WERI-Rb-1 (cell line): Measurements from ENCODE around the gene RIPOR2.

Experiments used
- DNase-seq: peaks from one replicate; pipeline ENCODE4 v3.0.0-alpha.2; 2020
- H3K27ac ChIP-seq: fragments of 250-450 bp; sonication (Bioruptor Pico); 2 replicates; pipeline ENCODE4 v1.5.1; 2020; ENCODE audit warnings: mild to moderate bottlenecking, moderate library complexity
- H3K27me3 ChIP-seq: fragments of 250-450 bp; sonication (Bioruptor Pico); 2 replicates; pipeline ENCODE4 v1.5.1; 2021; ENCODE audit warnings: mild to moderate bottlenecking, low read depth, moderate library complexity; ENCODE audit not compliant: insufficient read depth, severe bottlenecking
- H3K36me3 ChIP-seq: fragments of 250-450 bp; sonication (Bioruptor Pico); 2 replicates; pipeline ENCODE4 v1.5.1; 2020; ENCODE audit warnings: mild to moderate bottlenecking, moderate library complexity
- H3K4me3 ChIP-seq: 2 replicates; pipeline ENCODE4 v1.5.1; 2011; ENCODE audit warnings: low read depth, mild to moderate bottlenecking, control low read depth, low read length
- H3K9me3 ChIP-seq: fragments of 250-450 bp; sonication (Bioruptor Pico); 2 replicates; pipeline ENCODE4 v1.5.1; 2021; ENCODE audit warnings: mild to moderate bottlenecking, moderate library complexity; ENCODE audit not compliant: severe bottlenecking
- TF ChIP-seq, protein P1 (sequence below): IDR thresholded peaks from 2 replicates; pipeline ENCODE4 v1.5.1; 2011; ENCODE audit warnings: low read depth, mild to moderate bottlenecking, control low read depth, inconsistent platforms, low read length

Gene RIPOR2

DNA sequence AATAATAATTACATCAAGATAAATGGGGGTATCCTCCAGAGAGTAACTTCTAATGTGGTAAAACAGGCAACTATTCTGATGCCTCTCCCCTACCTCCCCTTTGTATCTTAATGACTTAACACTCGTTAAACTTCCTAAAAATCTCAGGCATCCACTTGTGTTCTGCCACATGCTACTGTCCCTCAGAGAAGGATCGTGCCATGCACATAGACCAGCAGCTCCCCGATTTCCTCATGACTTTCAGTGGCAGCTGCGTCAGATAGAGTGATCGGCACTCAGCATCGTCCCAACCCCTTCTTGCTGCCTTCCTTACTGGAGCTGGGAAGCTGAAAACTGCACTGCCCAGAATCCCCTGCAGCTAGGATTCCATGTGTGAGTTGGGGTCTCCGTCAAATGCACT is 32.1 kb downstream of the RIPOR2 start:
- no peak overlapping the region for H3K27ac ChIP-seq
- TF ChIP-seq, protein P1, sequence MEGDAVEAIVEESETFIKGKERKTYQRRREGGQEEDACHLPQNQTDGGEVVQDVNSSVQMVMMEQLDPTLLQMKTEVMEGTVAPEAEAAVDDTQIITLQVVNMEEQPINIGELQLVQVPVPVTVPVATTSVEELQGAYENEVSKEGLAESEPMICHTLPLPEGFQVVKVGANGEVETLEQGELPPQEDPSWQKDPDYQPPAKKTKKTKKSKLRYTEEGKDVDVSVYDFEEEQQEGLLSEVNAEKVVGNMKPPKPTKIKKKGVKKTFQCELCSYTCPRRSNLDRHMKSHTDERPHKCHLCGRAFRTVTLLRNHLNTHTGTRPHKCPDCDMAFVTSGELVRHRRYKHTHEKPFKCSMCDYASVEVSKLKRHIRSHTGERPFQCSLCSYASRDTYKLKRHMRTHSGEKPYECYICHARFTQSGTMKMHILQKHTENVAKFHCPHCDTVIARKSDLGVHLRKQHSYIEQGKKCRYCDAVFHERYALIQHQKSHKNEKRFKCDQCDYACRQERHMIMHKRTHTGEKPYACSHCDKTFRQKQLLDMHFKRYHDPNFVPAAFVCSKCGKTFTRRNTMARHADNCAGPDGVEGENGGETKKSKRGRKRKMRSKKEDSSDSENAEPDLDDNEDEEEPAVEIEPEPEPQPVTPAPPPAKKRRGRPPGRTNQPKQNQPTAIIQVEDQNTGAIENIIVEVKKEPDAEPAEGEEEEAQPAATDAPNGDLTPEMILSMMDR = no peak
- H3K4me3 ChIP-seq = no peak overlapping the region
- DNase-seq = no peak
- no peaks in the 10 kb centered on the region for H3K36me3 ChIP-seq
- no peaks in the 10 kb centered on the region for H3K27me3 ChIP-seq
- H3K9me3 ChIP-seq = no peaks in the 10 kb centered on the region

DNA sequence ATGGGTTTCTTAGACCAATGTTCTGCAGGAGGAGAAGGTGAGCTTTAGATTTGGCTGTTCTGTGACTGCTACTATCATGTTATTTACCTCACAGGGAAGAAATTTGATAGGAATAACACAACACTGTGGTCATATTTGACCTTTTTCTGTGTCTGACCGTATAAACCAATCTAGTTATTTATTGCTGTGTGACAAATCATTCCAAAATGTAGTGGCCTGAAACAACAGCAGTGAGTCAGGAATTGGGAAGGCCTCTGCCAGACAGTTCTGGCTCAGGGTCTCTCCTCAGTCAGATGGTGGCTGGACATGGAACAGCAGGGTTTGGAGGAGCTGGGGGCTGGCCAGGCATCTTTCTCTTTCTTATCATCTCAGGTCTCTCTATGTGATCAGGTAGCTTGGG is 33.0 kb downstream of the RIPOR2 start:
- TF ChIP-seq, protein P1 = no peak
- H3K36me3 ChIP-seq = no peaks in the 10 kb centered on the region
- no peak overlapping the region for H3K4me3 ChIP-seq
- no peaks in the 10 kb centered on the region for H3K27me3 ChIP-seq
- H3K27ac ChIP-seq = no peak overlapping the region
- no peak for DNase-seq
- no peaks in the 10 kb centered on the region for H3K9me3 ChIP-seq

DNA sequence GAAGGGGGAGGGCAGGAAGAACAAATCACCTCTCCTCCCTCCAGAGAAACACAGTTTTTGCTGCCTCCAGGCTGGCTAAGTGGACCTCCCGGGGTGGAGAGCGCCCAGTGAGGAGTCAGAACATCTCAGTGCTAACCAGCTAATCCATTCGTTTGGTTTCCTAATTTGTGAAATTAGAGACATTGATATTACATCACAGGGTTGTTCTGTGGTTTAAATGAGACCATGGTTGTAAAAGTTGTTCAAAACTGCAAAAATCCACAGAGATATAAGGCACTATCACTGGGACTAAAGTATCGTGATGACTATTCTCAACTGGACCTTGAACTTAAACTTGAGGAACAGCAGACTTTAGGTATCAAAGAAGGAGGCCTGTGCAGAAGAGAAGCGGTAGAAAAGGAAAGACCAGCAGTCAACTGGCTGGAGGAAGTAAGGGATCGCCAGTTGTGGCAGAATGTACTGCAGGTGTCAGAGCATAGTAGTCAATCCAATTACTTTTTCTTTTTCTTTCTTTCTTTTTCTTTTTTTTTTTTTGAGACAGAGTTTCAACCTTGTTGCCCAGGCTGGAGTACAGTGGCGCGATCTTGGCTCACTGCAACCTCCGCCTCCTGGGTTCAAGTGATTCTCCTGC is 33.9 kb downstream of the RIPOR2 start:
- Histone ChIP-seq H3K4me3 (no peak overlapping the region), H3K36me3 (no peaks in the 10 kb centered on the region), H3K9me3 (no peaks in the 10 kb centered on the region), H3K27ac (no peak overlapping the region), H3K27me3 (no peaks in the 10 kb centered on the region)
- TF ChIP-seq, protein P1 = no peak
- no peak for DNase-seq

DNA sequence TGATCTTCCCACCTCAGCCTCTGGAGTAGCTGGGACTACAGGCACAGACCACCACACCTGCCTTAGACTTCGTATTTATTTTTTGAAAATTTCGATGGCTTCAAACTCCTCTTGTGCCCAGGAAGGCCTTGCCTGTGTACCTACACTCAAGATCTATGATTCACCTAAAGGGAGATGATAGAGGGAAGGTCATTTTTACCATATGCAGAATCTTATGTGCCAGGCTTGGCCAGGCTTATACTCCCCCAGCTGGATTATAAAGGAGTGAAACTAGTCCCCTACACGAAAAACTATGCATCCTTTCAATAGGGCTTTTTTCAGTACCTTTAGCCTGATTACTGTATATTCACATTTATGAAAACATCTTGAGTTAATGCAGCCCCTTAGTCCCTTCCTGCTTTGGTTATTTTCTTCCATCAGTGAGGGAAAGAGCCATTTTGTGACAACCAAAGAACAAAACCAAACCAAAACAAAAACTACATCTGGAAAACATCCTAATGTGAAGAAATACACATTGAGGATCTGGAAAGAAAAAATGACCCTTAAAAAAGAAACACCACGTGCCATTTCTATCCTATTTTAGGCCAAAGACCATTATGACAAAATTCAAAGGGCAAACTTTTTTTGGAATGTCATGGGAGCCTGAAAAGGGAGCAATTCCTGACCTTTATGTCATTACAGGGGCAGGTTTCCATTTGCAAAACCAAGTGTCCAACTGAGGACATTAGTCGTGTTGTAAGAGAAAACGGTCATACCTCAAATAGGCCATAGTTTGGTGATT is 34.7 kb downstream of the RIPOR2 start:
- no peak for DNase-seq
- no peaks in the 10 kb centered on the region for H3K27me3 ChIP-seq
- no peak overlapping the region for H3K27ac ChIP-seq
- no peaks in the 10 kb centered on the region for H3K36me3 ChIP-seq
- TF ChIP-seq, protein P1 = no peak
- H3K4me3 ChIP-seq = no peak overlapping the region
- H3K9me3 ChIP-seq = no peaks in the 10 kb centered on the region

DNA sequence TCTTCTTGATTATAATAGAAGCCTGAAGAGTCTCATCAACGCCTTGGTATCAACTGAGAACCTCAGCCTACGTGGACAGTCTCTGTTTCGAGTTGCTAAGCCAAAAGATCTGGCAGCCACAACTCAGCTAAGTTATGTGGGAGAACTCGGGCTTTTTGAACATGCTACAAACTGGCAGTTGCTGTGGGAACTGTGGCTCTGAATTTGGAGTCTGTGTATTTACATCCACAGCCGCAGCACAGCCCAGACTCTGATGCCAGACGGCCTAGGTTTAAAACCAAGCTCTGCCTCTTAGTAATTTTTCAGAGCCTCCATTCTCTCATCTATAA is 35.8 kb downstream of the RIPOR2 start:
- Histone ChIP-seq H3K27me3 (no peaks in the 10 kb centered on the region), H3K4me3 (no peak overlapping the region), H3K27ac (no peak overlapping the region), H3K36me3 (no peaks in the 10 kb centered on the region), H3K9me3 (no peaks in the 10 kb centered on the region)
- no peak for DNase-seq
- TF ChIP-seq, protein P1 = no peak
